GM19035 (cell line): ENCODE measurements around the gene CCDC71.

Source experiments
- ATAC-seq: cut with Tn5 transposase; IDR thresholded peaks from one replicate; pipeline ENCODE4 v1.9.1; 2021; ENCODE audit not compliant: unreplicated experiment

The CCDC71 gene

DNA sequence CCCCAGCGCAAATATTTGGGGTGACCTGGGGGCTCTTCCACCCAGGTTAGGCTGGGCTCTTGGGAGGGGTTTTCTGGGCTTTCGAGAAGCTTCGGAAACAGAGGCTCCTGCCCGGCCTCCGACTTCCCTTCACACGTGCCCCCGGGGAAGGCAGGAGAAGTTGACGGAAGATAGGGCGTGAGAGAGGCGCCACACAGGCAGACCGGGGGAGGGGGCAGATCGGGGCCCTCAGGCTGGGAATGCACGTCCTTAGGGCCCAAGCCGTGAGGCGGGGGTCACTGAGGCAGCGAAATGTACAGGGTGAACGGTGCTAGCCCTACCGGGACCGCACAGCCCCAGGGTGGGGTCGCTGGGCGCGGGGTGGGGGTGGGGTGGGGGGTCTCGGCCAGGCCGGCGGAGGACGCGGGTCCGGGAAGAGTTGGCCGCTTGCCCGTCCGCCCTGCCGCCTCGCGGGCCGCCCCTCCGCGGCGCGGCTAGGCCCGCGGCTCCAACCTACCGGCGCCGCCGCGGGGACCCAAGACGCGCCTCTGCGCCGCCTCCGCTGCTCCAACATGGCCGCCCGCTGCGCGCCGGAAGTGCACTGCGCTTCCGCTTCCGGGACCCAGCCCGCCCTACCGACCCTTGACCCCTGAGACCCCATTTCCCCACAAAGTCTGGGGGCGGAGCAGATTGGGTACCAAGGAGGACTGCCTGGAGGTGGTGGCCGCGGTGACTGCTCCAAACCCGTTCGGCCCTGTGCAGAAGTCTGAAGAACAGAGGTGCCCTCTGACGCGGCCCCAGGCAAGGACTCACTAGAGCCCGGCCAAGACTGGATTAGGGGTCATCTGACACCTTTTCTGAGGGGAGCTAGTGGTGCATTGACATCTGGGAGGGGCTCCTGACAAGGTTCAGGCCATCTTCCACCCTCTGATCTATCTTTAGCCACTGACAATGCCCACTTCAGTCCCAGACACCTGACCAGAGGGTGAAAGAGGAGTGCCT lies at the start of gene CCDC71:
Gene CCDC71, minus strand, starts transcription at position 561 of the 981 bp plus-strand sequence. CDS start 2,123 bp downstream, outside the sequence.
- peak; percentile 66 for ATAC-seq

GRCh38 chr3:49213998-49214397 lies 47.9 kb upstream of the CCDC71 start:
- no peak for ATAC-seq

DNA sequence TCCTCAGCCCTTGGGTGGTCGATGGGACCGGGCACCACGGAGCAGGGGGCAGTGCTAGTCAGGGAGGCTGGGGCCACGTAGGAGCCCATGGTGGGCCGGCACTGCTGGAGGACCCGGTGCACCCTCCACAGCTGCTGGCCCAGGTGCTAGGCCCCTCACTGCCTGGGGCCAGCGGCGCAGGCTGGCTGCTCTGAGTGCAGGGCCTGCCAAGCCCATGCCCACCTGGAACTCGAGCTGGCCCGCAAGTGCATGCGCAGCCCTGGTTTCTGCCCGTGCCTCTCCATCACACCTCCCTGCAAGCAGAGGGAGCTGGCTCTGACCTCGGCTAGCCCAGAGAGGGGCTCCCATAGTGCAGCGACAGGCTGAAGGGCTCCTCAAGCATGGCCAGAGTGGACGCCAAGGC lies 47.4 kb upstream of the CCDC71 start:
- no peak for ATAC-seq

DNA sequence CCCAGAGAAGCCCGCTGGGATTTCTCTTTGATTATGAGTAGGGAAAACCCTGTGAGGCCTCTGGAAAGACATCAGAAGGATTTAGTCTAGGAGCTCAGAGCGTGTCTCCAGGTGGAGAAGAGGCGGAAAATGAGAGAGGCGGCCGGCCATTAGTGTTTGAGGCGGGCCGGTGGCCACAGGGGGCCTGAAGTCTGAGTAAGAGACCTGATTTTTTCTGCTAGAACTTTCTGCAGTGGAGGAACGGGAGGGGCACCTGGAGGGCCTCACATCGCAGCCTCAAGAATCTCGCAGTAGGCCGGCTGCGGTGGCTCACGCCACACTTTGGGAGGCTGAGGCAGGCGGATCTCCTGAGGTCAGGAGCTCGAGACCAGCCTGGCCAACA lies 33.8 kb upstream of the CCDC71 start:
- ATAC-seq = no peak

GRCh38 chr3:49199239-49199899 lies 33.2 kb upstream of the CCDC71 start:
- no peak for ATAC-seq

- no peak for ATAC-seq
Measured at GRCh38 chr3:49198611-49199230, 32.6 kb upstream of the CCDC71 start.

DNA sequence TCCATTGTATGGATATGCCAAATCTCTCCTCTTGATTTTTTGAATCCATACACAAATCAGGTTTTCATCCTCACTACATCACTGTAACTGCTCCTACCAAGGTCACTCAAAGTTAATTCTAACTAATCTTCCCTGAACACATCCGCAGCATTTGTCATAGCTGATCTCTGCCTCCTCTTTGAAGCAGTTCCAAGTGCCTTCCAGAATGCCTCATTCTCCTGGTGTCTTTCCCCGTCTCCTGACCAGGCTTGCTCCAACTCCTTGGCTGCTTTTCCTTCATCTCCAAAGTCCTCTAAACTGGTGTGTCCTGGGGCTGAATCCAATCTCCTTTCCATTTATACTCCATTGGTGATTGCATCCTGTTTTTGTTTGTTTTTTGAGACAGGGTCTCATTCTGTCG lies 32.0 kb upstream of the CCDC71 start:
- no peak for ATAC-seq

DNA sequence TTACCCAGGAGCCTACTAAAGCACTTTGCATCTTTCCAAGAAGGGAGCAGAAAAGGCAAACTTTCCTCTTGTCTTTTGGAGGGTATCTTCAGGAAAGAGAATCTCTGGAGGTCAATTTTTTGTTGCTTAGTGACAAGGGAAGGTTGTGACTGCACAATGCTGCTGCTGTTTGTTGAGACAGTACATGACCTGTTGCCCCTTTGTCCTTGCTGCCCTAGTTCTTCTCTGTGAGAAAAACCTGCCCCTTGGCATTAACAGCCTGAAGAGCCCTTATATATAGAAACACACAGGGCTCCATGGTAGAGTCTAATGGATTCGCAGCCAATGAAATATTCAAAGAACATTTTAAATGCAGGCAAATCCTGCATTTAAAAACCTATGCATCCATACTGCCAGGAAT lies 25.6 kb upstream of the CCDC71 start:
- ATAC-seq = no peak

DNA sequence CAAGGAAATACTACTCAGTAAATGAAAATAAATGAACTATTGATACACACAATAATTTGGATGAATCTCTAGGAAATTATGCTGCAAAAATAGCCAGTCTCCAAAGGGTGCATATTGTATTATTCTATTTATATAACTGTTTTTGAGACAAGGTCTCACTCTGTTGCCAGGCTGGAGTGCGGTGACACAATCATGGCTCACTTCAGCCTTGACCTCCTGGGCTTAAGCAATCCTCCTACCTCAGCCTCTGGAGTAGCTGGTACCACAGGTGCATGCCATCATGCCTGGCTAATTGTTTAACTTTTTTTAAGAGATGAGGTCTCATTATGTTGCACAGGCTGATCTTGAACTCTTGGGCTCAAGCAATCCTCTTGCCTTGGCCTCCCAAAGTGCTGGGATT lies 17.7 kb upstream of the CCDC71 start:
- ATAC-seq = no peak

- no peak for ATAC-seq
Measured at GRCh38 chr3:49182682-49183081, 16.6 kb upstream of the CCDC71 start.

GRCh38 chr3:49181351-49181750 lies 15.2 kb upstream of the CCDC71 start:
- ATAC-seq = no peak

DNA sequence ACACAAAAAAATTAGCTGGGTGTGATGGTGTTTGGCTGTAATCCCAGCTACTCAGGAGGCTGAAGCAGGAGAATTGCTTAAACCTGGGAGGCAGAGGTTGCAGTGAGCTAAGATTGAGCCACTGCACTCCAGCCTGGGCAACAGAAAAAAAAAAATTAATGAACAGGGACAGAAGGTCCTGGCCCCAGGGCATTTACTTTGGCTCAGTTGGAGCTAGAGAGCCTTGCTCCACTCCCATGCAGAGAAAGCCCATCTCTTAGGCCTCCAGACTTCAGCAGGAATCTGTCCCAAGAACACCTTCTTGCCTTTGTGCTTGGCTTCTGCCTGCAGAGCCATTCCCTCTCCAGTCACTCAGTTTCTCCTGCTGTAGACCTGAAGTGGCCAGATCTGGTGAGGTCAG lies 14.0 kb upstream of the CCDC71 start:
- no peak for ATAC-seq

DNA sequence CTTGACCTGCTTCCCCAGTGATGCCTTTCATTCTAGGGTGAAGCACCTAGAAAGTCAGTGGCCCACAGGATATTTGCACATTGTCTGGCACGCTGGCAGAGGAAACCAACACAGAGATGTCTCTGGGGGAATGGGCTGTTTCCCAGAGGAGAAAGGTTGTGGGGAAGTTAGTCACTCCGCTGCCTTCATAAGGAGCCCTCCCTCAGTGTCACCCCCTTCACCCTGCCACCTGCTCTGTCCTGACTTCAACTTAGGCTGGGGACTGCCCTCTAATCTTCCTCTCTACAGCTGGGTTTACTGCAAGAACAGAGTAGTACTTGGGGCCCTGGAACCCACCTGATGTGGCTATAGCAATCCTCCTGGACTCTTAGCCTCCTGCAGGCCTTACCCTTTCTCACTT lies 10.9 kb upstream of the CCDC71 start:
- no peak for ATAC-seq

DNA sequence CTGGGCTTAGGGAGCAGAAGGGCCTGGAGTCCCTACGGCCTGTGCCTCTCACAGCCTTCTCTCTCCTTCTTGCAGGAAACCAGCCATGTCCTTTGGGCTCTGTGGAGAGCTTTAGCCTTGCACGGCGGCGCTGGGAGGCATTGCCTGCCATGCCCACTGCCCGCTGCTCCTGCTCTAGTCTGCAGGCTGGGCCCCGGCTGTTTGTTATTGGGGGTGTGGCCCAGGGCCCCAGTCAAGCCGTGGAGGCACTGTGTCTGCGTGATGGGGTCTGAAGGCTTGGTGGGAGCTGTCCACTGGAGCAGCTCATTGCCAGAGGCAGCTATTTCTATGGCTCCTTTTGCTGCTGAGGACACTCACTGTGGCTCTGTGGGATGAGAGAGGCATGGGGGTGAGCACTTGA lies 9.4 kb upstream of the CCDC71 start:
- ATAC-seq = no peak

- no peak for ATAC-seq
Measured at GRCh38 chr3:49174397-49174985, 8.4 kb upstream of the CCDC71 start.

GRCh38 chr3:49173792-49174170 lies 7.7 kb upstream of the CCDC71 start:
- ATAC-seq = no peak

DNA sequence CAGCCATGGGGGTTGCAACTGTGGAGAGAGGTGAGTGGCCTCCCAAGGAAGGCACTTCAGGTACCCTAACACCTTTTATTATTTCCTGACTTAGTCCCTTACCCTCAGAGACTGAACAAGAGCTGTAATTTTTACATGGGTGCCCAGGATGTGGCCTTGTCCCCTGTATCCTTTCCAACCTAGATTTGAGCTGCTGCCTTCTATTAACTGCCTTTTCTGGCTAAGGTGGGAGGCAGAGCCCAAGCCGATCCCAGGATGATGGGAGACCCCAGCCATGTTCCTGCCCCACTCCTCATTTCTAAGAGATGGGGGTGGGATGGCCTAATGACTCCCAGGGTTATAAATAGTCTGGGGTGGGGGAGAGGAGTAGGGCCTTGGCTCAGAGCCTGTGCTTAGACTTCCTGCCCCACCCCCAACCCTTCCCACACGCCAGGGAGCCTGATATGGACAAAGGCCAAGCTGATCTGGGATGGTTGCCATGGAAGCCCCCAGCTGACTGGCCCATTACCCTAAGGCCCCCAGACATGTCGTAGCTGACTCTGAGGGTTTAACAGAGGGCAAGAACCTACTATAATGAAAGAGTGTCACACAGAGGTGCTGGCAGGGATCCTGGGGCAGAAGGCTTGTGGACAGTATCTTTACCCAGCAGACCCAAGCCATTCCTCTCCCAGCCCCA lies 7.1 kb upstream of the CCDC71 start:
- no peak for ATAC-seq

- no peak for ATAC-seq
Measured at GRCh38 chr3:49172551-49173041, 6.5 kb upstream of the CCDC71 start.

- ATAC-seq = no peak
Measured at GRCh38 chr3:49171775-49172500, 5.8 kb upstream of the CCDC71 start.
